Subcutaneous abdominal adipose tissue (tissue), 5 donors: ENCODE measurements around the gene MAN1A1.

Experiments
- H3K27ac ChIP-seq: one replicate; pipeline ENCODE4 v1.7.0; 2013; ENCODE audit warnings: low read depth, mild to moderate bottlenecking, inconsistent platforms, low read length, moderate library complexity
- H3K27me3 ChIP-seq, 5 donors: one replicate each; pipeline ENCODE4 v1.7.0; 2013; ENCODE audit warnings: low read length in 5 of 5, inconsistent platforms in 1 of 5; ENCODE audit not compliant: control insufficient read depth in 5 of 5, insufficient read depth in 4 of 5
- H3K36me3 ChIP-seq, 5 donors: one replicate each; pipeline ENCODE4 v1.7.0; 2013; ENCODE audit warnings: low read length in 5 of 5; ENCODE audit not compliant: control insufficient read depth in 5 of 5, insufficient read depth in 5 of 5
- H3K4me1 ChIP-seq, 5 donors: one replicate each; pipeline ENCODE4 v1.7.0; 2013; ENCODE audit warnings: low read length in 5 of 5, mild to moderate bottlenecking in 3 of 5, moderate library complexity in 1 of 5; ENCODE audit not compliant: control insufficient read depth in 5 of 5, insufficient read depth in 5 of 5
- H3K4me3 ChIP-seq, 5 donors: one replicate each; pipeline ENCODE4 v1.7.0; 2013; ENCODE audit warnings: low read length in 5 of 5, low read depth in 1 of 5
- H3K9ac ChIP-seq, 5 donors: one replicate each; pipeline ENCODE4 v1.7.0; 2013; ENCODE audit warnings: low read length in 5 of 5, mild to moderate bottlenecking in 4 of 5, moderate library complexity in 3 of 5
- H3K9me3 ChIP-seq, 5 donors: one replicate each; pipeline ENCODE4 v1.7.0; 2013; ENCODE audit warnings: low read length in 5 of 5; ENCODE audit not compliant: control insufficient read depth in 5 of 5
- donor health status: healthy.
- donor health status: healthy.
- donor health status: healthy.
- donor health status: healthy.
- donor health status: healthy.

Gene MAN1A1

DNA sequence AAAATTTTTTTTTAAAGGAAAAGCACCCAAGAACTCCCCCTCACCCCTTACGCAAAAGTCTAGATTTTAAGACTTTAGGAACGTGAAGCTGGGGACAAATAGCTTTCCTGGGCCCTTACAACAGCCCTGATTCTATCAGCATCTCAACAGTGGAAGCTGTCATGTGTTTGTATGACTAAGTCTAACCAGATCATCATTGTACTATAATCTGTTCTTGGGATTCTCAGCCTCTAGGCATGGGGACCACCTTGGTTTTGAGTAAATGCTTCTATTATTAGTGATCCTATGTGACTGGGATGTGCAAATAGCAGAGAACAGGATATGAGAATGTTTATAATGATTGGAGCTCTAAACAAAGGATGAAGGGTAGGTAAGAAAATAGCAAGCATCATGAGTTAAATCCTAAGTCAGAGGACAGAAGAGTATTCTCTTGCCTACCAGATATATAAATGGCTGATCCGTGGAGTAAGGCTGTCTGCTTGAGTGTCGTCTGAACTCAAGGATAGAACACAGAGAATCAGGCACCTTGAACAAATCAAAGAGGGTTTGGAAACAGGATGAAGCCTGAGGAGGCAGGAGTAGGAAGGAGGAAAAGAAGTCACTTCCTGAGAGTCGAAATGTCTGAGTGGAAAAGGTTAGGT, 165.4 kb downstream of the MAN1A1 start:
- Histone ChIP-seq H3K9ac (no peak overlapping the region), H3K36me3 (peaks cover 38 to 70% (median 55%) of the 10 kb centered on the region in 5 donors), H3K9me3 (no peaks in the 10 kb centered on the region), H3K27ac (peak overlapping the region; percentile 5), H3K4me3 (no peak overlapping the region), H3K27me3 (no peaks in the 10 kb centered on the region), H3K4me1 (no peaks in the 10 kb centered on the region)

DNA sequence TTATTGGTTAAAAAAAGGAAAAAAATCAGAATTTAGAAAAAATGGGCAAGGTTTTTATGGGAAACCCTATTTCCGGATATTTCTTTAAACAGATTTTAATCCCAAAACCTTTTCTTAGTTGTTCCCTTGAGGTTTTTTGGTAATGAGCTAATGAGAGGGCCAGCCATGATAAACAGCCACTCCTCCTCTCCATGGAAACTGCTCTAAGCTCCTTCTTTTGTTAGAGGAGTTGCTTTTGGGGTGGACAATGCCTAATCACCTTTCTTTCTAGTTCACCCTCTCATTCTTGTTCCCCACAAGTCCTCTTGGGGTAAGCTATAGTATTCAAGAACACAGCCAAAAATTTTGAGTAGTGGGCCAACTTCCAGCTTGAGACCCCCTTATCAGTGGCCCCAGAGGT, 166.1 kb downstream of the MAN1A1 start:
- Histone ChIP-seq H3K9ac (no peak overlapping the region), H3K36me3 (peaks cover 31 to 67% (median 55%) of the 10 kb centered on the region in 5 donors), H3K4me1 (no peaks in the 10 kb centered on the region), H3K4me3 (no peak overlapping the region), H3K27ac (no peak overlapping the region), H3K27me3 (no peaks in the 10 kb centered on the region), H3K9me3 (no peaks in the 10 kb centered on the region)

GRCh38 chr6:119182875-119183274, 166.7 kb downstream of the MAN1A1 start:
- H3K27me3 ChIP-seq, result no peaks in the 10 kb centered on the region
- H3K36me3 ChIP-seq, result peaks cover 29 to 62% (median 49%) of the 10 kb centered on the region in 5 donors
- H3K27ac ChIP-seq, result peak overlapping the region; percentile 3
- no peaks in the 10 kb centered on the region for H3K4me1 ChIP-seq
- no peaks in the 10 kb centered on the region for H3K9me3 ChIP-seq
- H3K4me3 ChIP-seq, result no peak overlapping the region
- no peak overlapping the region for H3K9ac ChIP-seq

GRCh38 chr6:119182216-119182803, 167.3 kb downstream of the MAN1A1 start:
- Histone ChIP-seq H3K36me3 (peaks cover 23 to 57% (median 47%) of the 10 kb centered on the region in 5 donors), H3K27me3 (no peaks in the 10 kb centered on the region), H3K4me1 (no peaks in the 10 kb centered on the region), H3K9ac (no peak overlapping the region), H3K27ac (no peak overlapping the region), H3K4me3 (no peak overlapping the region), H3K9me3 (no peaks in the 10 kb centered on the region)

GRCh38 chr6:119181046-119181445, 168.5 kb downstream of the MAN1A1 start:
- Histone ChIP-seq H3K27me3 (no peaks in the 10 kb centered on the region), H3K27ac (no peak overlapping the region), H3K36me3 (peaks cover 12 to 54% (median 35%) of the 10 kb centered on the region in 5 donors), H3K4me3 (no peak overlapping the region), H3K9ac (no peak overlapping the region), H3K9me3 (no peaks in the 10 kb centered on the region), H3K4me1 (peaks cover 0 to 7% (median 4%) of the 10 kb centered on the region in 5 donors)

GRCh38 chr6:119179842-119180241, 169.7 kb downstream of the MAN1A1 start:
- H3K27me3 ChIP-seq, result no peaks in the 10 kb centered on the region
- peaks cover 7 to 51% (median 30%) of the 10 kb centered on the region in 5 donors for H3K36me3 ChIP-seq
- H3K4me1 ChIP-seq, result peaks cover 0 to 18% (median 8%) of the 10 kb centered on the region in 5 donors
- H3K9me3 ChIP-seq, result no peaks in the 10 kb centered on the region
- H3K4me3 ChIP-seq, result no peak overlapping the region
- H3K27ac ChIP-seq, result no peak overlapping the region
- no peak overlapping the region for H3K9ac ChIP-seq

GRCh38 chr6:119179062-119179461, 170.5 kb downstream of the MAN1A1 start:
- no peak overlapping the region for H3K4me3 ChIP-seq
- no peak overlapping the region for H3K9ac ChIP-seq
- H3K9me3 ChIP-seq, result no peaks in the 10 kb centered on the region
- H3K4me1 ChIP-seq, result peaks cover 0 to 18% (median 8%) of the 10 kb centered on the region in 5 donors
- peak overlapping the region; percentile 21 for H3K27ac ChIP-seq
- H3K36me3 ChIP-seq, result peaks cover 7 to 45% (median 25%) of the 10 kb centered on the region in 5 donors
- H3K27me3 ChIP-seq, result no peaks in the 10 kb centered on the region

DNA sequence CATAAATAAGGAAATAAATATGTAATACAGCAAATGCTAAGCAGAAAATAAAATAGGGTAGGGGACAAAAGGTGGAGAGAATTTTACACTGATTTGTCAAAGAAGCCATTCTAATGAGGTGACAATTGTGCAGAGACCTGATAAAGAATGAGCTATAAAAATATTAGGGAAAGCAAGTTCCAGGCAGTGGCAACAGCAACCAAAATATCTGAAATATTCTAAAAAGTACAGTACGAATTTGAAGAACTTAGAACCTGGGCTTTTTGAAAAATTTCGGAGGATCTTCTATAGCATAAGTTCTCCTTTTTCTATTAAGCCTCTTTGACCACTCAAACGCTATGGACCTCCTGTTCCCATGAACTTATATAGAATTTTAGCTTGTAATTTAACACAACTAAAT, 173.1 kb downstream of the MAN1A1 start:
- Histone ChIP-seq H3K9ac (peak overlapping the region in 1 of 5 donors; percentile 29), H3K36me3 (peaks cover 7 to 33% (median 21%) of the 10 kb centered on the region in 5 donors), H3K4me3 (no peak overlapping the region)

DNA sequence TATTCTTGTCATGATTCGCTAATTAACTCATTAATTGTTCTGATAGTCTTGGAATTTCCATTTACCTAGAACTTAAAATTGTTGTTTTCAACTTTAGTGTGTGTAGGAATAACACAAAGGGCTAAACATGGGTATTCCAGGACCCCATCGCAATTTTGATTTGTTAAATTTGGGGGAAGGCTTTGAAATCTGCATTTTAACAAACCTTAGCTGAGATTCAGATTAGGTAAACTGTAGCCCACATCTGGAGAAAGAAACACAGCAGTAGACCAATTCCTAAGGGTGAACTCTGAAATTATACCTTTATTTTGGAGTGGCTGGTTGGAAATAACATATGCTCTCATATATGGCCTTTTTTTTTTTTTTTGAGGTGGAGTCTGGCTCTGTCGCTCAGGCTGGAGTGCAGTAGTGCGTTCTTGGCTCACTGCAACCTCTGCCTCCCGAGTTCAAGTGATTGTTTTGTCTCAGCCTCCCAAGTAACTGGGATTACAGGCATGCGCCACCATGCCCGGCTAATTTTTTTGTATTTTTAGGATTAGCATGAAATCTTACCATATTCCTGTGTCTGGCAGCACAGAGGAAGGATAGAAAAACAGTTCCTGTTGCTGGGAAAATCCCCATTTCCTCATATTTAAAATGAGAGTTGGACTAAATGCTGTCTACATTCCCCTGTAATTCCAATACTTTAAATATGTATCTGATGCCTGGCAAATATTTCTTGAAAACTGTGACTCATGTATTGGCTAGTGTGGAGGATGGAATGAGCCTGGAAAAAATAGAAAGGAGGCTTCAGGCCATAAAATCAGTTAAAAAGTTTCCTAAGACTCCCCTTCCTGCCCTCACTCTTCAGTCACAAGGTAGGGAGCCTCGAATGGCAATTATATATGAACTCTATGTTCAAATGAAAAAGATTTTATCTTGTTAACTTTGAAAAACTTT, 174.4 kb downstream of the MAN1A1 start:
- Histone ChIP-seq H3K27me3 (no peaks in the 10 kb centered on the region), H3K36me3 (peaks cover 5 to 31% (median 15%) of the 10 kb centered on the region in 5 donors), H3K9me3 (no peaks in the 10 kb centered on the region), H3K27ac (peak overlapping the region; percentile 78), H3K4me3 (no peak overlapping the region), H3K9ac (no peak overlapping the region), H3K4me1 (peaks cover 2 to 40% (median 8%) of the 10 kb centered on the region in 5 donors)

More for the DNA sequence above, 173.1 kb downstream of the MAN1A1 start:
- no peaks in the 10 kb centered on the region for H3K9me3 ChIP-seq
- no peaks in the 10 kb centered on the region for H3K27me3 ChIP-seq
- peak overlapping the region; percentile 78 for H3K27ac ChIP-seq
- peaks cover 2 to 34% (median 8%) of the 10 kb centered on the region in 5 donors for H3K4me1 ChIP-seq
